Measurements from ENCODE around the gene SECTM1.
A peak's percentile ranks its signal among the peaks of the same experiment; 100 is the strongest.
"Not testable (repeated sequence)": the region's sequence is repeated elsewhere in the genome, so short reads cannot be mapped to it uniquely, and the experiment has no call there.

SECTM1 gene

DNA sequence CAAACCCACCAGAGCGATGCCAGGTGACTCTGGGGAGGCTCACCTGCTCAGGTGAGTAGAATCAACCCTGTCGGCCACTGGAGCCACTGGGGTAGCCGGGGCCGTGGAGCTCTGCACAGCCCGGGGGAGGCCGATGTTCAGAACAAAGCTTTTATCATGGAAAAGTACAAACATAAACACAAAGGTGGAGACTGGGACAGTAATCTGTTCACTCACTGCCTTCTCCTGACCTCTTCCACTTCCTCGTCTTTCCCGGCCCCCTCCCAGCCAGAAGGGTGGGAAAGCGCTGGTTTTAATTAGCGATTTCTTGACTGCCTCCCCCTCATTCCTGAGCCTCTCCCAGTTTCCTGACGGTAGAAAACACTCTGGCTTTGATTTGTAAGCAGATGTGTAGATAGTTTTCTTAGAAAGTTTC, 15.7 kb upstream of the SECTM1 start:
- DNase-seq (ENCODE audit: low read depth), result peak; percentile 90
- TF ChIP-seq CTCF (conservative IDR thresholded peaks at IDR 0.05; ENCODE audit: control insufficient read depth, insufficient read depth, low read depth, low read length), result no peak
- H3K4me3 ChIP-seq (ENCODE audit: control insufficient read depth, low read depth, low read length), result no peak overlapping the region

GRCh38 chr17:82348866-82349265, 15.3 kb upstream of the SECTM1 start:
- no peak for DNase-seq (ENCODE audit: low read depth)
- H3K4me3 ChIP-seq (ENCODE audit: control insufficient read depth, low read depth, low read length), result no peak overlapping the region
- no peak for TF ChIP-seq CTCF (conservative IDR thresholded peaks at IDR 0.05; ENCODE audit: control insufficient read depth, insufficient read depth, low read depth, low read length)

- H3K4me3 ChIP-seq (ENCODE audit: control insufficient read depth, low read depth, low read length), result no peak overlapping the region
- no peak for TF ChIP-seq CTCF (conservative IDR thresholded peaks at IDR 0.05; ENCODE audit: control insufficient read depth, insufficient read depth, low read depth, low read length)
- no peak for DNase-seq (ENCODE audit: low read depth)
These were observed 14.9 kb upstream of the SECTM1 start for GRCh38 chr17:82348434-82348833.

DNA sequence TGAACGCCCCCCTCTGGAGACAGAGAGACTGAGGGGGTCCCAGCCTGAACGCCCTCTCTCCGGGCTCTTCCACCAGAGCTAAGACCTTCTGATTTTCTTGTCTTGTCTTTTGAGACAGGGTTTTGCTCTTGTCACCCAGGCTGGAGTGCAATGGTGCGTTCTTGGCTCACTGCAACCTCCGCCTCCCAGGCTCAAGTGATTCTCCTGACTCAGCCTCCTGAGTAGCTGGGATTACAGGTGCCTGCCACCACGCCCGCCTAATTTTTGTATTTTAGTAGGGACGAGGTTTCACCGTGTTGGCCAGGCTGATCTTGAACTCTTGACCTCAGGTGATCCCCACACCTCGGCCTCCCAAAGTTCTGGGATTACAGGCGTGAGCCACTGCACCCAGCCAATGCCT, 14.4 kb upstream of the SECTM1 start:
- H3K4me3 ChIP-seq (ENCODE audit: control insufficient read depth, low read depth, low read length); DNase-seq (ENCODE audit: low read depth): not testable (repeated sequence)

- no peak for TF ChIP-seq CTCF (conservative IDR thresholded peaks at IDR 0.05; ENCODE audit: control insufficient read depth, insufficient read depth, low read depth, low read length)
- H3K4me3 ChIP-seq (ENCODE audit: control insufficient read depth, low read depth, low read length), result no peak overlapping the region
- no peak for DNase-seq (ENCODE audit: low read depth)
These were observed 13.1 kb upstream of the SECTM1 start for GRCh38 chr17:82346342-82347300.

GRCh38 chr17:82345151-82345976, 11.8 kb upstream of the SECTM1 start:
- no peak for TF ChIP-seq CTCF (conservative IDR thresholded peaks at IDR 0.05; ENCODE audit: control insufficient read depth, insufficient read depth, low read depth, low read length)
- no peak for DNase-seq (ENCODE audit: low read depth)

More at GRCh38 chr17:82345151-82345976, 11.8 kb upstream of the SECTM1 start:
- H3K4me3 ChIP-seq (ENCODE audit: control insufficient read depth, low read depth, low read length), result no peak overlapping the region
